GM19238 (cell line): Measurements from ENCODE around the gene MYO9A.
A peak's percentile ranks its signal among the peaks of the same experiment; 100 is the strongest.
"Not testable (repeated sequence)": the region's sequence is repeated elsewhere in the genome, so short reads cannot be mapped to it uniquely, and the experiment has no call there.

Source experiments
- DNase-seq: peaks from one replicate; pipeline ENCODE4 v3.0.0; 2011; ENCODE audit warnings: low spot score; ENCODE audit not compliant: insufficient read length

The MYO9A gene

GRCh38 chr15:72136170-72137051, 18.5 kb upstream of the MYO9A start:
- no peak for DNase-seq

DNA sequence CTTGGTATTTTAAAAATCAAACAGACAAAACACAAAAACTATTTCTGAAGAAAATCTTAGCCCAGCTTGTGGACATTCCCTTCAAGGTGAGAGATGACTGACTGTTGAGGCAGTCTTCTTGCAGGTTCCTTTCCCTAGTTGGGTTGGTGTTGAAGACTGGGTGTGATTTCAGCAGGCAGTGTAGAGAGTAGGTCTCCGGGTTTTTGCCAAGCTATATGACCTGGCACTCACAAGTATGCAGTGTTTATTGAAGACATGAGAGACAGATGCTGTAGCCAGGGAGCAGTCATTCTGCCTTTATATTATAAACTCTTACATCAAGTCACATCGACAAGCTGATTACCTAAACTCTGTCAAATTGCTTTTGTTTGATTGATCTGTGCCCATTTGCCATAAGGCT, 17.8 kb upstream of the MYO9A start:
- no peak for DNase-seq

- DNase-seq, result no peak
Observed at GRCh38 chr15:72133211-72133610, 15.3 kb upstream of the MYO9A start.

DNA sequence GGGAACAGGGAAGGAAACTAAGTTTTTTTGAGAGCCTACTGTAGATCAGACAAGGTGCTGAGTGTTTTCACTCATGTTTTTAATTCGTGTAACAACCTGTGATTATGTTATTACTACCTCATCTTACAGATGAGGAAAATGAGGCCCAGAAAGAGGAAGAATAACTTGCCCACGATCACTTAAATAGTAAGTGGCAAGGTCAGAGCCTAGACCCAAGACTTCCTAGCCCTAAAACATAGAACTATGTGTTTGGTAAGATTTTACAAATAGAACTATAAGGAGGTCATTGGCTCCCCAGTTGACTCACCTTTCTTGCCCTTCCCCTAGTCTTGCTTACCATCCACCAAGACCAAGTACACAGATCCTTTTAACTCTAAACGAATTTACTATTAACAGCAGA, 14.0 kb upstream of the MYO9A start:
- no peak for DNase-seq

- no peak for DNase-seq
Observed at GRCh38 chr15:72130272-72130671, 12.3 kb upstream of the MYO9A start.

DNA sequence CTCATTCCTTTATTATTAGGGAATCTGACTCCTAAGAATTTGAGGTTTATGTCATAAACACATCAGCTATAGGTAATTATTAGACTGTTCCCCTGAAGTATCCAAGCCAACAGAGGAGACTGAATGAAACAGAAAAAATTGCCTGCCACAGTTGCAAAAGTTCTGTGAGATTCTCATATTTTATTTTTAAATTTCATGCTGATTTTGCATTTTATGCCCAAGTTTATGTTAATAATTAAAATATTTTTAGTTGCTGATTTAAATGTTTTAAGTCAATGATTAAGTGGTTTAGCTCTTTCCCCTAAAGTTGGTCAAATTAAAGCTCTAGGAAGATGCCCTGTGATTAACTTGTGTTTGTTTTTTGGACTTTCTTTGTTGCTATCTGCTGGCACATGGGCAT, 10.4 kb upstream of the MYO9A start:
- DNase-seq, result no peak

GRCh38 chr15:72127724-72128322, 9.9 kb upstream of the MYO9A start:
- no peak for DNase-seq

DNA sequence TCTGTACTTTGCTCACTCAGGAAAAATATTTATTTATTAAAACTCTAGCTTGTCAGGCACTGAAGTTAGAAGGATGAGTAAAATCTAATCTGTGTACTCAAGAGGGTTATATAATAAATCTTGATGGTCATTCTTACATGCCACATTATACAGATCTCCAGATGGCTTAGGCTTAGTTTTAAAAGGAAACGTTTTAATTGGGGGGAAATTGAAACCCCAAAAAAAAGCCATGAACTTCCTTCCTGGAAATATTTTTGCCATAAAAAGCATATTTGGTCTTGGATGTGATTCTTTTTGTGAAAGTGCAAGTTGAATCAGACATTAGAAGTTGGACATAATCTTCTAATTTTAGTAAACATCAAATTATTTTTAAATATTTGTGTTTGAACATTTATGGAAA, 6.3 kb upstream of the MYO9A start:
- no peak for DNase-seq

- DNase-seq, result peak; percentile 31
Observed at GRCh38 chr15:72117486-72118016, 399 bp downstream of the MYO9A start.

GRCh38 chr15:72116731-72117485, 1.0 kb downstream of the MYO9A start:
- peak; percentile 9 for DNase-seq

- DNase-seq, result no peak
Observed at GRCh38 chr15:72113347-72114031, 4.5 kb downstream of the MYO9A start.

DNA sequence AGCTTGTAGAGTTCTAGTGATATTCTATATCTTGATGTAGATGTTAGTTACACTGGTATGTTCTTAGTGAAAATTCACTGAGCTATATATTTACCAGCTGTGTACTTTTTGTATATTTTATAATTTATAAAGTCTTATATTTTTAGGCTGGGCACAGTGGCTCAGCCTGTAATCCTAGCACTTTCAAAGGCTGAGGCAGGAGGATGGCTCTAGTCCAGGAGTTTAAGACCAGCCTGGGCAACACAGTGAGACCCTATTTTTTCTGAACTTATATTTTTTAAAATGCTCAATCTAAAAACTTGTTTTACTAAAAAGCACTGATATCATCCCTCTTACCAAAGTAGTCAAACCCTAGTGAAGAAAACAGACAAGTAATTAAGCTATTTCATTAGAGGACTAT, 5.1 kb downstream of the MYO9A start:
- DNase-seq, result no peak

DNA sequence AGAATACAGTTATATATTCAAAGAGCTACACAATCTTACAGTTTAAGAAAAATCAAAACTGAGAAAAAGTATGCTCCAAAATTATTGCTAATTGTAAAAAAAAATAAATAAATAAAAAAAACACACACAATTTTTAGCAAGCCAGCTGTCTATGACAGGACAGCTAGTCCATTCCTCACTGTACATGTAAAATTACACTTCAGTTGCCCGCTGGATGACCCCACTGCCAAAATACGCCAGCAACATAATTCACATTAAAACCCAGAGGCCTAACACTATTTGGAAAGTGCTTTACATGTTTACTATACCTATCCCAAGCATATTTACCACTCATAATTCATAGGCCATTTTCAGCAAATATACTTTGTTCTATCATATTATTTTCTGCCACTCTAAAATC, 5.8 kb downstream of the MYO9A start:
- DNase-seq, result no peak

GRCh38 chr15:72110355-72110754, 7.6 kb downstream of the MYO9A start:
- DNase-seq, result no peak

DNA sequence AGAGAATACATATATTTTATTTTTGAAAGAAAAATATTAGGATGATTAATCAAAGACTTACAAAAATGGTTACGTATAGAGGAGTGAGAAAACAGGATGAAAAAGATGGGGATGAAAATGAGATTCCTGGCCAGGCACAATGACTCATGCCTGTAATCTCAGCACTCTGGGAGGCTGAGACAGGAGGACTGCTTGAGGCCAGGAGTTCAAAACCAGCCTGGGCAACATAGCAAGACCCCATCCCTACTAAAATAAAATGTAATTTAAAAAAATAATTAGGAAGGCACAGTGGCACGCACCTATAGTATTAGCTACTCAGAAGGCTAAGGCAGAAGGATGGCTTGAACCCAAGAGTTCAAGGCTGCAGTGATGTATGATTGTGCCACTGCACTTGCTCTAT, 11.9 kb downstream of the MYO9A start:
- DNase-seq, result no peak

- no peak for DNase-seq
Observed at GRCh38 chr15:72105111-72105510, 12.8 kb downstream of the MYO9A start.

- not testable (repeated sequence) for DNase-seq
Observed at GRCh38 chr15:72100551-72100950, 17.4 kb downstream of the MYO9A start.

DNA sequence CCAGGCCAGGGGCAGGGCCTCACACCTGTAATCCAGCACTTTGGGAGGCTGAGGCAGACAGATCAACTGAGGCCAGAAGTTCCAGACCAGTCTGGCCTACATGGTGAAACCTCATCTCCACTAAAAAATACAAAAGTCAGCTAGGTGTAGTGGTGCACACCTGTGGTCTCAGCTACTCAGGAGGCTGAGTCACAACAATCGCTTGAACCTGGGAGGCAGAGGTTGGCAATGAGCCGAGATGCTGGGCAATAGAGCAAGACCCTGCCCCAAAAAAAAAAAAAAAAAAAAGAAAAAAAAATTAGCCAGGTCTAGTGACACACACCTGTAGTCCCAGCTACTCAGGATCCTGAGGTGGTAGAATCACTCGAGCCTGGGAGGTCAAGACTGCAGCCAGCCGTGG, 18.8 kb downstream of the MYO9A start:
- no peak for DNase-seq

- DNase-seq, result no peak
Observed at GRCh38 chr15:72098040-72098439, 19.9 kb downstream of the MYO9A start.

DNA sequence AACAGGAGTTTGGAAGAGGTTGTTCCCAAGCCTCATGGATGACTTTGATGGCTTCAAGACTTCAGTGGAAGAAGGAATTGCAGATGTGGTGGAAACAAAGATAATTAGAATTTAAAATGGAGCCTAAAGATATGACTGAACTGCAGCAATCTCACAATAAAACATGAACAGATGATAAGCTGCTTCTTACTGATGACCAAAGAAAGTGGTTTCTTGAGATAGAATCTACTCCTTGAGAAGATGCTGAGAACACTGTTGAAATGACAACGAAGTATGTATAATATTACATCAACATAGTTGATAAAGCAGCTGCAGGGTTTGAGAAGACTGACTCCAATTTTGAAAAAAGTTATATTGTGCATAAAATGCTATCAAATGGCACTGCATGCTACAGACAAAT, 21.2 kb downstream of the MYO9A start:
- DNase-seq, result no peak

DNA sequence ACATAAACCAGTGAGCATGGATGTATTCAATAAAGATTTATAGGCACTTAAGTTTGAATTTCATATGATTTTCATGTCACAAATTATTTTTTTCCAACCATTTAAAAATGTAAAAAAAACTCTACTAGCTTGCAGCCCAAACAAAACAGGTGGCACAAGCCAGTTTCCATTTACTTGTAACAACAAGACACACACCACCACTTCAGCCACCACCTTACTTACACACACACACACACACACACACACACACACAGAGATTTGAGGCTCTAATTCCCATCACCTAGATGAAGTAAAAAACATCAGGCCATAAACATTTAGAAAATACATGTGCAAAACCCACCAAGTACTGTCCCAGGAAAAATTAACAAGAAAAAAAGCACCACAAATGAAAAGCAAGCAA, 25.3 kb downstream of the MYO9A start:
- DNase-seq, result no peak
